Astrocyte (in vitro differentiated cells and primary cell): ENCODE measurements around the gene TRPC4AP. TPM values are rescaled to one million over a fixed set of nuclear protein-coding genes. Genes with fewer than 3 reads are reported as not detected.
"Not testable (repeated sequence)": the region's sequence is repeated elsewhere in the genome, so short reads cannot be mapped to it uniquely, and the experiment has no call there.

Experiments
- DNase-seq: peaks from one replicate; pipeline ENCODE4 v3.0.0-alpha.2; 2010; ENCODE audit warnings: low read depth
- FAIRE-seq: peaks from 2 replicates; lab custom pipeline; 2011; peaks lifted over from hg19 to GRCh38; lab: Jason Lieb, UNC
- H2AFZ ChIP-seq: 2 replicates; pipeline ENCODE4 v1.6.0; 2012; ENCODE audit warnings: low read depth, low read length, inconsistent platforms
- H3K27ac ChIP-seq: 2 replicates; pipeline ENCODE4 v1.5.1; 2011; ENCODE audit warnings: low read depth, low read length, inconsistent platforms
- H3K27me3 ChIP-seq: 2 replicates; pipeline ENCODE4 v1.6.0; 2011; ENCODE audit warnings: low read length, inconsistent platforms; ENCODE audit not compliant: insufficient read depth
- H3K36me3 ChIP-seq: 2 replicates; pipeline ENCODE4 v1.5.1; 2011; ENCODE audit warnings: low read length, inconsistent platforms; ENCODE audit not compliant: insufficient read depth
- H3K4me1 ChIP-seq: 2 replicates; pipeline ENCODE4 v1.5.1; 2011; ENCODE audit warnings: low read length, inconsistent platforms; ENCODE audit not compliant: insufficient read depth
- H3K4me2 ChIP-seq: 2 replicates; pipeline ENCODE4 v1.6.0; 2012; ENCODE audit warnings: low read length, inconsistent platforms
- H3K4me3 ChIP-seq: 2 replicates; pipeline ENCODE4 v1.5.1; 2011; ENCODE audit warnings: low read depth, mild to moderate bottlenecking, low read length, inconsistent platforms; ENCODE audit not compliant: insufficient read depth
- H3K79me2 ChIP-seq: 2 replicates; pipeline ENCODE4 v1.6.0; 2012; ENCODE audit warnings: mild to moderate bottlenecking, low read length, inconsistent platforms; ENCODE audit not compliant: insufficient read depth
- H3K9ac ChIP-seq: 2 replicates; pipeline ENCODE4 v1.6.0; 2012; ENCODE audit warnings: mild to moderate bottlenecking, low read length, inconsistent platforms
- H3K9me3 ChIP-seq: 2 replicates; pipeline ENCODE4 v1.5.1; 2012; ENCODE audit warnings: low read depth, mild to moderate bottlenecking, low read length, inconsistent platforms; ENCODE audit not compliant: insufficient read depth
- H4K20me1 ChIP-seq: 2 replicates; pipeline ENCODE4 v1.6.0; 2012; ENCODE audit warnings: low read length, inconsistent platforms; ENCODE audit not compliant: insufficient read depth
- H3K27ac Mint-ChIP-seq: one replicate; pipeline ENCODE4 v1.8.0; 2021; ENCODE audit warnings: mild to moderate bottlenecking, mixed read lengths; ENCODE audit not compliant: unreplicated experiment
- H3K27me3 Mint-ChIP-seq: one replicate; pipeline ENCODE4 v1.8.0; 2021; ENCODE audit warnings: low read depth, mixed read lengths; ENCODE audit not compliant: unreplicated experiment
- H3K36me3 Mint-ChIP-seq: one replicate; pipeline ENCODE4 v1.8.0; 2021; ENCODE audit warnings: low read depth, mixed read lengths; ENCODE audit not compliant: unreplicated experiment
- H3K4me1 Mint-ChIP-seq: one replicate; pipeline ENCODE4 v1.8.0; 2021; ENCODE audit warnings: low read depth, mixed read lengths; ENCODE audit not compliant: unreplicated experiment
- H3K4me3 Mint-ChIP-seq: one replicate; pipeline ENCODE4 v1.8.0; 2021; ENCODE audit warnings: mild to moderate bottlenecking, moderate library complexity, mixed read lengths; ENCODE audit not compliant: unreplicated experiment
- H3K9me3 Mint-ChIP-seq: one replicate; pipeline ENCODE4 v1.8.0; 2021; ENCODE audit warnings: mild to moderate bottlenecking, mixed read lengths; ENCODE audit not compliant: unreplicated experiment
- CTCF ChIP-seq: IDR thresholded peaks from 2 replicates; pipeline ENCODE4 v1.5.1; 2011; ENCODE audit warnings: low read depth, mild to moderate bottlenecking, inconsistent platforms, low read length, moderate library complexity; ENCODE audit not compliant: insufficient read depth
- EZH2 ChIP-seq: IDR thresholded peaks from 2 replicates; pipeline ENCODE4 v1.6.1; 2012; ENCODE audit warnings: mild to moderate bottlenecking, low read length, inconsistent platforms; ENCODE audit not compliant: insufficient read depth
- total RNA-seq: library from RNA; stranded (reverse); gene quantifications from 2 replicates; pipeline ENCODE4 v1.2.1, GENCODE V29; 2021

Gene TRPC4AP
- total RNA-seq, 1 donor from 2014 or later: 92.6 TPM

- Histone ChIP-seq H3K4me2 (no peak overlapping the region), H3K27ac (no peak overlapping the region), H3K27me3 (no peaks in the 10 kb centered on the region), H3K36me3 (peaks cover 16% of the 10 kb centered on the region), H4K20me1 (peaks cover 84% of the 10 kb centered on the region), H3K9me3 (no peaks in the 10 kb centered on the region), H3K4me3 (no peak overlapping the region), H2AFZ (no peak overlapping the region), H3K79me2 (peaks cover 85% of the 10 kb centered on the region), H3K9ac (no peak overlapping the region), H3K4me1 (no peaks in the 10 kb centered on the region)
- Mint-ChIP-seq H3K36me3 (peaks cover 22% of the 10 kb centered on the region), H3K9me3 (peaks cover 4% of the 10 kb centered on the region), H3K4me3 (no peak overlapping the region), H3K27me3 (no peaks in the 10 kb centered on the region), H3K4me1 (peaks cover 5% of the 10 kb centered on the region), H3K27ac (no peak overlapping the region)
- DNase-seq: no peak
- TF ChIP-seq CTCF: no peak
- TF ChIP-seq EZH2: no peak
- FAIRE-seq: no peak
Observed at GRCh38 chr20:35059110-35059509, 33.5 kb downstream of the TRPC4AP start.

GRCh38 chr20:35055445-35056276, 36.9 kb downstream of the TRPC4AP start:
- Histone ChIP-seq H3K4me1 (peaks cover 4% of the 10 kb centered on the region), H3K36me3 (peaks cover 19% of the 10 kb centered on the region), H2AFZ (no peak overlapping the region), H3K79me2 (peaks cover 67% of the 10 kb centered on the region), H3K27me3 (no peaks in the 10 kb centered on the region), H3K4me3 (no peak overlapping the region), H4K20me1 (peaks cover 69% of the 10 kb centered on the region), H3K9ac (no peak overlapping the region), H3K4me2 (no peak overlapping the region), H3K9me3 (no peaks in the 10 kb centered on the region), H3K27ac (no peak overlapping the region)
- FAIRE-seq (no peak), DNase-seq (peak; percentile 56)
- no peak overlapping the region for H3K4me3 Mint-ChIP-seq
- peaks cover 4% of the 10 kb centered on the region for H3K9me3 Mint-ChIP-seq
- H3K36me3 Mint-ChIP-seq: peaks cover 22% of the 10 kb centered on the region
- H3K27ac Mint-ChIP-seq: no peak overlapping the region
- peaks cover 19% of the 10 kb centered on the region for H3K4me1 Mint-ChIP-seq
- TF ChIP-seq CTCF (no peak), EZH2 (no peak)
- H3K27me3 Mint-ChIP-seq: no peaks in the 10 kb centered on the region

- H3K9ac ChIP-seq: no peak overlapping the region
- H3K79me2 ChIP-seq: peaks cover 63% of the 10 kb centered on the region
- no peak overlapping the region for H2AFZ ChIP-seq
- FAIRE-seq (no peak), DNase-seq (no peak)
- H4K20me1 ChIP-seq: peaks cover 68% of the 10 kb centered on the region
- H3K36me3 ChIP-seq: peaks cover 20% of the 10 kb centered on the region
- no peak overlapping the region for H3K27ac Mint-ChIP-seq
- H3K27ac ChIP-seq: no peak overlapping the region
- H3K4me1 Mint-ChIP-seq: peaks cover 21% of the 10 kb centered on the region
- no peaks in the 10 kb centered on the region for H3K9me3 Mint-ChIP-seq
- H3K4me2 ChIP-seq: no peak overlapping the region
- H3K9me3 ChIP-seq: no peaks in the 10 kb centered on the region
- no peak overlapping the region for H3K4me3 ChIP-seq
- H3K27me3 ChIP-seq: no peaks in the 10 kb centered on the region
- peaks cover 23% of the 10 kb centered on the region for H3K36me3 Mint-ChIP-seq
- H3K27me3 Mint-ChIP-seq: no peaks in the 10 kb centered on the region
- no peak for TF ChIP-seq CTCF
- TF ChIP-seq EZH2: no peak
- no peak overlapping the region for H3K4me3 Mint-ChIP-seq
- peaks cover 4% of the 10 kb centered on the region for H3K4me1 ChIP-seq
Observed at GRCh38 chr20:35054814-35055213, 37.8 kb downstream of the TRPC4AP start.

- FAIRE-seq, H3K4me3 Mint-ChIP-seq, H3K27ac ChIP-seq, H3K27me3 ChIP-seq, H3K9me3 Mint-ChIP-seq, H3K9ac ChIP-seq, H3K9me3 ChIP-seq, H3K4me1 ChIP-seq, H3K27me3 Mint-ChIP-seq, H2AFZ ChIP-seq, H3K4me3 ChIP-seq: not testable (repeated sequence)
- Histone ChIP-seq H4K20me1 (peaks cover 61% of the 10 kb centered on the region), H3K79me2 (peaks cover 50% of the 10 kb centered on the region), H3K36me3 (peaks cover 35% of the 10 kb centered on the region), H3K4me2 (peak overlapping the region; percentile 41)
- Mint-ChIP-seq H3K36me3 (peaks cover 28% of the 10 kb centered on the region), H3K27ac (peak overlapping the region; percentile 72), H3K4me1 (peaks cover 23% of the 10 kb centered on the region)
- peak; percentile 46 for DNase-seq
Observed at GRCh38 chr20:35052616-35053015, 40.0 kb downstream of the TRPC4AP start.
